Stimulated activated CD4-positive, alpha-beta T cell treated with anti-CD3 and anti-CD28 coated beads, TNF-alpha, amount 100 ng/mL, for 4 hours (primary cell): ENCODE measurements around the gene SUN5.

Experiments used
- DNase-seq, 3 experiments: peaks; one replicate each; pipeline ENCODE4 v3.0.0-alpha.2; 2020; ENCODE audit warnings: low read depth in 3 of 3

The SUN5 gene

GRCh38 chr20:33026779-33027759 lies 22.8 kb upstream of the SUN5 start:
- no peak for DNase-seq

- DNase-seq = no peak
These were observed 22.0 kb upstream of the SUN5 start for GRCh38 chr20:33026072-33026778.

- no peak for DNase-seq
These were observed 21.2 kb upstream of the SUN5 start for GRCh38 chr20:33025318-33025876.

GRCh38 chr20:33024609-33025317 lies 20.5 kb upstream of the SUN5 start:
- no peak for DNase-seq

GRCh38 chr20:33024243-33024560 lies 20.0 kb upstream of the SUN5 start:
- no peak for DNase-seq

- no peak for DNase-seq
These were observed 19.4 kb upstream of the SUN5 start for GRCh38 chr20:33023439-33024242.

- no peak for DNase-seq
These were observed 18.6 kb upstream of the SUN5 start for GRCh38 chr20:33022694-33023438.

- DNase-seq = no peak
These were observed 18.1 kb upstream of the SUN5 start for GRCh38 chr20:33022289-33022688.

- DNase-seq = no peak
These were observed 17.6 kb upstream of the SUN5 start for GRCh38 chr20:33021879-33022278.

GRCh38 chr20:33020278-33021161 lies 16.3 kb upstream of the SUN5 start:
- DNase-seq = no peak

- no peak for DNase-seq
These were observed 15.4 kb upstream of the SUN5 start for GRCh38 chr20:33019465-33020277.

- no peak for DNase-seq
These were observed 14.1 kb upstream of the SUN5 start for GRCh38 chr20:33018169-33018931.

GRCh38 chr20:33017542-33017941 lies 13.3 kb upstream of the SUN5 start:
- DNase-seq = no peak

GRCh38 chr20:33016581-33017109 lies 12.4 kb upstream of the SUN5 start:
- DNase-seq = no peak

- no peak for DNase-seq
These were observed 11.7 kb upstream of the SUN5 start for GRCh38 chr20:33015700-33016580.

- no peak for DNase-seq
These were observed 10.9 kb upstream of the SUN5 start for GRCh38 chr20:33015114-33015484.
